ACC112 (cell line): ENCODE measurements around the gene TRAPPC12.

ENCODE experiments used
- H2AFZ ChIP-seq: fragments of 200-600 bp; sonication (generic); one replicate; pipeline ENCODE4 v1.6.0; 2017; ENCODE audit warnings: antibody characterized with exemption, low read length; ENCODE audit not compliant: unreplicated experiment
- H3K27ac ChIP-seq: fragments of 200-600 bp; sonication (generic); 2 replicates; pipeline ENCODE4 v1.5.1; 2014; ENCODE audit warnings: low read depth, mild to moderate bottlenecking, antibody characterized with exemption, low read length, moderate library complexity
- H3K27me3 ChIP-seq: fragments of 200-600 bp; sonication (generic); 2 replicates; pipeline ENCODE4 v1.6.1; 2014; ENCODE audit warnings: mild to moderate bottlenecking, antibody characterized with exemption, low read length, moderate library complexity, mixed read lengths; ENCODE audit not compliant: insufficient read depth
- H3K36me3 ChIP-seq: fragments of 200-600 bp; sonication (generic); 2 replicates; pipeline ENCODE4 v1.6.1; 2016; ENCODE audit warnings: mild to moderate bottlenecking, antibody characterized with exemption, low read length, moderate library complexity, mixed read lengths; ENCODE audit not compliant: insufficient read depth
- H3K4me1 ChIP-seq: fragments of 200-600 bp; sonication (generic); one replicate; pipeline ENCODE4 v1.6.1; 2016; ENCODE audit warnings: low read length, mixed read lengths; ENCODE audit not compliant: insufficient read depth, unreplicated experiment, control insufficient read depth
- H3K4me3 ChIP-seq: fragments of 200-600 bp; sonication (generic); 2 replicates; pipeline ENCODE4 v1.5.1; 2014; ENCODE audit warnings: mild to moderate bottlenecking, low read depth, low read length
- H3K79me2 ChIP-seq: fragments of 200-600 bp; sonication (generic); one replicate; pipeline ENCODE4 v1.6.0; 2016; ENCODE audit warnings: low read length; ENCODE audit not compliant: control insufficient read depth, unreplicated experiment, insufficient read depth

Gene TRAPPC12

DNA sequence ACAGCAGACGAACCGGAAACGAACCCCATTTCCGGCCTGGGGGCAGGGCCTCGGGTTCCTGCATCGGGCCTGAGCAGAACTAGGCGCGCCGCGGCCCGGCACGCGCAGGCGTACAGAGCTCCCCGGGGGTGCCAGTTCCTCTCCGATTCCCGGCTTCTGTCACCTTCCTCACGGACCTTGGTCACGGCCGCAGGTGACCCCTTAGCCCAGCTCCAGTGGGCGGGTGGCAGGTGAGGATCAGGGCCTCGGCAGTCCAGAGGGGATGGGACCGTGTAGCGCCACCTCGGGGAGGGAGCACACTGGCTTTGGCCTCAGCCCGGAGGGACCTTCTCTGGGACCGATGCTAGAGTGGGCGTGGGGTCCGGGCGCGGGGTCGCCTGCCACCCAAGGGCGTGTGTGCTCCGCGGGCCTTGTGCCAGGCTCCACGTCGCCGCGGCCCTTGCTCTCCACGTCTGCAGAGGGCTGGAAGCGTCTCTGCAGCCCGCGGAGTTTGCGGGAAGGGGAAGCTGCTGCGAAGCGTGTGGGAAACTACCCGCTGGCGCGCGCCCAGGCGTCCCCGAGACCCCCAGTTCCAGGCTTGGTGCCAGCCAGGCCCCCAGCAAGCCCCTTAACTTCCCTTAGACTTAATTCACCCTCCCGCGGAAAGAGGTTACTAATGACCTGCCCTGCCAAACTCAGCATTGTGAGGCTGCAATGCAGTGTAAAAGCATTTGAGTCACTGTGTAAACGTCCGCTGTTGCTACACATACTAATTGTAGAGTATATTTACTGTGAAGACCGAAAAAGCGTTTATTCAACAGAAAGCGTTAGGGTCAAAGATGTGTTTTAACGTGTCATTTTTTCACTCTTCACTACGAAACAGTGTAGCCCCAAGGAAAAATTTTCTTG is at the start of gene TRAPPC12:
Gene TRAPPC12, plus strand, starts transcription at position 48 of the 888 bp plus-strand sequence. CDS start 7,930 bp downstream, outside the sequence.
- peak within 1 kb of the TSS; percentile 76 for H2AFZ ChIP-seq
- peak within 1 kb of the TSS; percentile 92 for H3K4me3 ChIP-seq
- H3K36me3 ChIP-seq: peaks cover 4% of the 10 kb centered on the region; the same call in 1 of the 2 replicates
- peaks cover 59% of the 10 kb centered on the region for H3K79me2 ChIP-seq
- H3K27me3 ChIP-seq: no peaks in the 10 kb centered on the region
- peaks cover 16% of the 10 kb centered on the region for H3K4me1 ChIP-seq
- peak within 1 kb of the TSS; percentile 70 for H3K27ac ChIP-seq

DNA sequence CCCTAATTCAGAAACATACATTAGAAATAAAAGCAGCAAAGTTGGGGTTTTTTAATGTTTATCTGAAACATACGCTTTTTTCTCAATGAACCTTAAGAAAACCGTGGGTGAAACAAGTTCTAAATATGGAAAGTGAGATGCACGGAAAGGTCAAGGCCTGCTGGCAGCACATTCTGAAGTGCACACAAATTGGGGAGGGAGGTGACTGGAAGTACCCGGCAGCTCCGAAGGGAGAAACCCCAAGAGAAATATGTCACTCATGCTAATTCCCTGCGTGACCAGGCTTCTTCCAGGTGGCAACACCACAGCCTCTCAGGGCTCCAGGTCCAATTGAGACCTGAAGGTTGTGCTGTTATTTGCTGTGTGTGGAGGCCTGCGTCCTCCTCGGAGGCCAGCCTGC is 47.4 kb upstream of the TRAPPC12 start:
- Histone ChIP-seq H2AFZ (no peak overlapping the region), H3K4me3 (no peak overlapping the region), H3K36me3 (peaks cover 9% of the 10 kb centered on the region; the same call in 1 of the 2 replicates), H3K27me3 (no peaks in the 10 kb centered on the region), H3K79me2 (no peaks in the 10 kb centered on the region), H3K4me1 (no peaks in the 10 kb centered on the region), H3K27ac (no peak overlapping the region)

DNA sequence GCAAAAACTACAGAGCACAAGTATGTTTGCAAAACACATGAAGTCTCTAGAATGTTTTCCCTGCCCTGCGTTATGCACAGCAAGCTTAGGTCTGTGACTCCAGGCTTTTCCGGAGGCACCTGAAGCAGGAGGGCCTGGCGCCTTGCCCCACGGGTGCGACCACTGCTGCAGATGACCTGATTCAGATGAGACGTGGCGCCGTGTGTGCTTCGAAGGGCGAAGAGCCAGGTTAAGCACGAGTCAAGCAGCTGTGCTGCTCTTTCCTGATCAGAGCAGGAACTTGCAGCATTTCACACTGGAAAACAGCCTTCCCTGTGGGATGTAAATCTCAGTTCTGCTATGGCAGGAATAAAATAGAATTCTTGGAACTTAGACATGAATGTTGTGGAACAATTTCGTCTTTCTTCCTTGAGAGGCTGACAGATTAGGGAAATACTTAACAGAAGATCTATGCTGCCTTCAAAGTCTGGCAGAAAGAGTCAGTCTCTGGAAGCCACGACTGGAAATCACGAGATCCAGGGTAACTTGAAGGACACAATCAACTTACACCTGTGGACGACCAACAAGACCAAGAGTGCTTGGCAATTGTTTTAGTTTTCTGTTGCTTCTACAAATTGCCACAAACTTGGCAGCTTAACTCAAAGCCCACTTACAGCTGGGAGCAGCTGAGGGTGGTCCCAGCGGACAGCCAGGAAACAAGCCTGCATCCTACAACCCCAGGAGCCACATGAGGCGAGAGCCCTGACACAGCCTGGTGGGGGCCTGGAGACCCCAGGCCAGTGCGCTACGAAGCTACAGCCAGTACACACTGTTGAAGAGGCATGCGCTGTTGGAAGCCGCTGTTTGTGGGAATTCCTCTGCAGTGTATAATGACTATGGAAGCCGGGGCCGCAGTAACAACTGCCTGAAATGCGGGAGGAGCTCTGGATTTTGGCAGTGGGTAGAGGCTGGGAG is 44.8 kb upstream of the TRAPPC12 start:
- Histone ChIP-seq H3K27me3 (no peaks in the 10 kb centered on the region), H2AFZ (no peak overlapping the region), H3K36me3 (peaks cover 9% of the 10 kb centered on the region; the same call in 1 of the 2 replicates), H3K4me1 (no peaks in the 10 kb centered on the region), H3K4me3 (no peak overlapping the region), H3K27ac (no peak overlapping the region), H3K79me2 (no peaks in the 10 kb centered on the region)

DNA sequence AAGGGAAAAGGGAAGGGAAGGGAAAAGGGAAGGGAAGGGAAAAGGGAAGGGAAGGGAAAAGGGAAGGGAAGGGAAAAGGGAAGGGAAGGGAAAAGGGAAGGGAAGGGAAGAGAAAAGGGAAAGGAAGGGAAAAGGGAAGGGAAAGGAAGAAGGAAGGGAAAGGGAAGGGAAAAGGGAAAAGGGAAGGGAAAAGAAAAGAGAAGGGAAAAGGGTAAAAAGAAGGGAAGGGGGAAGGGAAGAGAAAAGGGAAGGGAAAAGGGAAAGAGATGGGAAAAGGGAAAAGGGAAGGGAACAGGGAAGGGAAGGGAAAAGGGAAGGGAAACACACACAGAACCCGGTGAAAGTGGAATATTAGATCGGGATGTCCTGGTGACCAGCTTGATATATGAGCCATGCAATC is 42.6 kb upstream of the TRAPPC12 start:
- Histone ChIP-seq H3K27me3 (no peaks in the 10 kb centered on the region), H3K4me3 (no peak overlapping the region), H3K36me3 (peaks cover 3% of the 10 kb centered on the region; the same call in 1 of the 2 replicates), H3K27ac (no peak overlapping the region), H3K79me2 (no peaks in the 10 kb centered on the region), H2AFZ (no peak overlapping the region), H3K4me1 (no peaks in the 10 kb centered on the region)

DNA sequence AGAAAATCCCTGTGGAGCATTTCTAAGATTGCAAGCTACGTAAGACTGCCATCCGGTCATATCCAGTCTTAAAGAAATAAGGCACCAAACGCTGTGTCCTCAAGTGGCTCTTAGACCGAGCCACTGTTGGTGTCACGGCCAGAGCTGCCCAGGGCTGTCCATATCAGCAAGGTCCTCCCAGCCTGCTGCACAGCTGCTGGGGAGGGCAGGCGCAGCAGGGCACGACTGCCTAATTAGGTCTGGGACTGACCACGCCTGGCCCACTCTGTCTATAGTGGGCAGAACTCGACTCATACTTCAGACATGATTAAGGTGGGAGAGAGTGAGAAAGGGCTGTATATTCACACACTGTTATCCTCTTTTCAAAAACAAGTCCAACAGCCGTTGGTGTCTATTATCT is 41.2 kb upstream of the TRAPPC12 start:
- H3K27ac ChIP-seq: no peak overlapping the region
- H3K27me3 ChIP-seq: no peaks in the 10 kb centered on the region
- no peaks in the 10 kb centered on the region for H3K4me1 ChIP-seq
- H3K36me3 ChIP-seq: peaks cover 3% of the 10 kb centered on the region; the same call in 1 of the 2 replicates
- H2AFZ ChIP-seq: no peak overlapping the region
- H3K4me3 ChIP-seq: no peak overlapping the region
- no peaks in the 10 kb centered on the region for H3K79me2 ChIP-seq

DNA sequence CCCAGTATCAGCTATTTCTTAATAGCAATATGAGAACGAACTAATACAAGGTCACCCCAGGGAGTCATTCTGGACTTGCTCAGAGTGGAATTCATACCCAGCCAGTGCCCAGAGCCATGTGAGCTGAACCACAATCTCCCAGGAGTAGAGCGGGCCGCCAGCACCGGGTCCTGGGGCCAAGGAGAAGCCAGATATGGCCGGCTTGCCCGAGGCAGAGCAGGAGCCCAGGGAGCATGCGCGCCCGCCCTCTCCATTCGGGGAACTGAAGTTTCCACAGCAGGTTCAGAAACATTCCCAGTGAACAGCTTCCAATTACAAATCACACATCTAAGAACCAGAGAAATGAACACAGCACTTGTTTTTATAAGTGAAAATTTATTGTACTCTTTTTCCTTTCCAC is 39.4 kb upstream of the TRAPPC12 start:
- no peaks in the 10 kb centered on the region for H3K27me3 ChIP-seq
- no peak overlapping the region for H3K27ac ChIP-seq
- no peak overlapping the region for H2AFZ ChIP-seq
- H3K36me3 ChIP-seq: no peaks in the 10 kb centered on the region
- no peaks in the 10 kb centered on the region for H3K4me1 ChIP-seq
- H3K4me3 ChIP-seq: no peak overlapping the region
- no peaks in the 10 kb centered on the region for H3K79me2 ChIP-seq

DNA sequence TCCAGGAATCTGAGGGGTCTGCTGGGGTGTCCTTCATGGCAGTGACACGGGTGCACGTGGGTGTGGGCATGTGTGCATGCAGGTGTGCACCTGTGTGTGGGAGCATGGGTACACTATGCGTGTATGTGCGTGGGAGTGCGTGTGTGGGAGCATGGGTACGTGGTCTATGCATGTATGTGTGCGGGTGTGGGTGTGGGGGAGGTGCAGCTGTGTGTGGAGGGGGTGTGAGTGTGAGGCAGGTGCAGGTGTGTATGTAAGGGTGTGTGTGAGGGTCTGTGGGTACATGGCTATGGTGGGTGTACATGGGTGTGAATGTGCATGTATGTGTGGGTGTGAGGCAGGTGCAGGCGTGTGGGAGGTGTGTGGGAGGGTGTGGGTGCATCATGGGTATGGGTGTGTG is 38.2 kb upstream of the TRAPPC12 start:
- no peaks in the 10 kb centered on the region for H3K79me2 ChIP-seq
- H2AFZ ChIP-seq: no peak overlapping the region
- no peaks in the 10 kb centered on the region for H3K27me3 ChIP-seq
- no peak overlapping the region for H3K27ac ChIP-seq
- H3K36me3 ChIP-seq: no peaks in the 10 kb centered on the region
- no peak overlapping the region for H3K4me3 ChIP-seq
- no peaks in the 10 kb centered on the region for H3K4me1 ChIP-seq

DNA sequence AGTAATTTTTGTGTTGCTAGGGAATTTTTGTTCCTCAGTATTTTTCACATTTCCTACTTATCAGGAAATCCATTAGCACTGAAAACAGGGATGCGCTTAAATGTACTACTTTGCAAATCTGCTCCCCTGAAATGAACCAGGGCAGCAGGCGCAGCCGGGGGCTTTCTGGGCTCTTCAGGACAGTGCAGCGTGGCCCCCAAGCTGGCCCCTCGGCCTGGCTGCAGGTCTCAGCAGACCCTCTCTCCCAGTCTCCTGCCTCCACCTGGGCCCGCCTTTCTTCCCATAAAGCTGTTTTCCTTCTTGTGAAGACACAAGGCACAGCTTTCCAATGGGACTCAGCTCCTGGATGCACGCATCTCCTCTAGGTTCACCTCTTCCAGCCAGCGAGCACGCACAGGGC is 37.2 kb upstream of the TRAPPC12 start:
- Histone ChIP-seq H3K27me3 (no peaks in the 10 kb centered on the region), H3K36me3 (no peaks in the 10 kb centered on the region), H3K4me1 (no peaks in the 10 kb centered on the region), H2AFZ (no peak overlapping the region), H3K4me3 (no peak overlapping the region), H3K79me2 (no peaks in the 10 kb centered on the region), H3K27ac (no peak overlapping the region)

DNA sequence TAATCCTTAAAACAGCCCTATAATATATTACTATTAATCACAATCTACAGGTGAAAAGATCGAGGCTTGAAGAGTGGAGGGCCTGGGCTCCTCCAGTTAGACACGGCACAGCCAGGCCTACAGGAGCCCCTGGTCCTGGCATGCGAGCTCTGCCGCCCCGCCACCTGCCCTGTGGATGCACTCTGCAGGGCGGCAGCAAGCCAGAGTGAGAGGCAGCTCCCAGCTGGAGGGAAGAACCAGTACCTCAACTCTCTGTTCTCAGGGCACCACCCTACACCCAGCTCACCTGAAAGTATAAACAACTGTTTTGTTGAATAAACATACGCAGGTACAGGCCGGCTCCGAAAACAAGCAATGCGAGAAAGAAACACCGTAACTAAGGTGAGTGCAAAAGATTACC is 36.5 kb upstream of the TRAPPC12 start:
- Histone ChIP-seq H3K36me3 (no peaks in the 10 kb centered on the region), H3K27ac (no peak overlapping the region), H3K4me1 (no peaks in the 10 kb centered on the region), H3K79me2 (no peaks in the 10 kb centered on the region), H3K4me3 (no peak overlapping the region), H2AFZ (no peak overlapping the region), H3K27me3 (no peaks in the 10 kb centered on the region)

DNA sequence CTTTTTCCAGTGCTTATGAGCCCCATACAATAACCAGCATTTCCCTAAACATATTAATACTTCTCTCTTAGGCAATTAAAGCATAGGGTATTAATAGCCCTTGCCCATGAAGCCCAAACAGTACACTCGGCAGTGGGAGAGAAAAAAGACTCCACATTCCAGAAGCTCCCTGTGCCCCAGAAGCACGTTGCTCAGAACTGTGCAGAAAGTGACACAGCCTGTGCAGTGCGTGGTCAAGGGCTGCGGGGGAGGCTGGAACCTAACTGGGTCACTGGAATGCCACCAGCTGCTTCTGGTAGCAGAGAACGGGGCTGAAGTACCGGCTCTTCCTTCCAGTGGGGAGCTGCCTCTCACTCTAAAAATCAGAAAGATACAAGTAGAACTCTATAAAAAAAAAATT is 34.6 kb upstream of the TRAPPC12 start:
- Histone ChIP-seq H3K36me3 (no peaks in the 10 kb centered on the region), H3K4me3 (no peak overlapping the region), H3K4me1 (no peaks in the 10 kb centered on the region), H3K27ac (no peak overlapping the region), H3K27me3 (no peaks in the 10 kb centered on the region), H2AFZ (no peak overlapping the region), H3K79me2 (no peaks in the 10 kb centered on the region)
